ENCODE data around the gene DTX1. TPM values are rescaled to one million over a fixed set of nuclear protein-coding genes. Genes with fewer than 3 reads are reported as not detected.

Gene DTX1
- total and polyA plus RNA-seq, 2 of the 8 experiments (the other 6 are each of a cell fraction or from before 2014, with no cell fraction given): 4.7 to 6.9 TPM

DNA sequence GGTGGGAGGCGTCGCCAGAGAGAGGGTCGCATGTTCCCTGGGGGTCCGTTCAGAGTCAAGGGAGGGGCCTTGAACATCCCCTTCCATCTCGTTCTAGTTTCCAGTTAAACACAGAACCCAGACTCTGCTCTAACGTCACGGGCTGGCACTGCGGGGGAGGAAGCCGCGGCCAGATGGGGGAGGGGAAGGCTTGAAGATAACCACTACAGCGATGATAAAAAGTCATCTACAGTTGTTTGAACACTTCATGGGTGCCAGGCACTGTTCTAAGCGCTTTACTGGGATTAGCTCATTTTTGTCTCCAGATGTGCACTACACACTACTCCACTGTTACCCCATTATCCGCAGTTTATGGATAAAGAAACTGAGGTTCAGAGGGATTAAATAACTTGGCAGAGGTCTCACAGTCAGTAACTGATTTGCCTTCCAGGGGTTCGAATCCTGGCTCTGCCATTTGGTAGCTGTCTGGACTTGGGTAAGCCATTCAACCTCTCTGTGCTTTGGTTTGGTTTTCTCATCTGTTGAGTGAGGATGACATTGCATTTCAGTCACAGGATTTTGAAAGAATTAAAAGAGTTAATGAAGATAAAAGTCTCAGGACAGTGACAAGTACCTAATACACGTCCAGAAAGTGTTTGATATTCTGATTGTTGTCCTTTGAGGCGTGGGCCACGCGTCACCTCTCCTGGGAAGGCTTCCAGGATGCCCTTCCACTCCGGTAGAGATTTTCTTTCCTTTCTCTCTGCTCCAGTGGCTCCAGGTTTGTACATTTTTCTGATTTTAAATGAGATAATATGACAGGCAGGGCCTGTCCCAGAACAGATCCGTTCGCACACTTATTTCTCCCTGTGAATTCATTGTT, 79.8 kb downstream of the DTX1 start:
- Histone ChIP-seq H2BK20ac (ENCODE audit: low read length) (no peak overlapping the region), H3K79me2 (ENCODE audit: control insufficient read depth in 1 of 2, insufficient read depth in 2 of 2, low read length in 2 of 2) (no peaks in the 10 kb centered on the region), H3K27ac (ENCODE audit: low read depth, low read length) (no peak overlapping the region), H3K4ac (replicated peaks; ENCODE audit: insufficient read length, low read depth, low read length) (no peak overlapping the region), H3K56ac (replicated peaks; ENCODE audit: insufficient read length, low read depth, low read length) (no peak overlapping the region), H3K23ac (ENCODE audit: insufficient read length) (no peak overlapping the region), H3K36me3 (ENCODE audit: control insufficient read depth in 2 of 4, insufficient read depth in 4 of 4, low read length in 3 of 4) (no peaks in the 10 kb centered on the region), H3K14ac (ENCODE audit: insufficient read length) (no peak overlapping the region), H4K5ac (ENCODE audit: insufficient read length, low read depth, low read length) (no peak overlapping the region), H3K9ac (replicated peaks in 1 of 4; ENCODE audit: extremely low read depth in 1 of 4, low read depth in 3 of 4, low read length in 3 of 4) (no peak overlapping the region), H3K23me2 (ENCODE audit: low read depth, low read length) (peaks cover 12% of the 10 kb centered on the region; the same call in 1 of the 2 replicates), H3K4me1 (replicated peaks in 1 of 4; ENCODE audit: control insufficient read depth in 3 of 4, insufficient read depth in 4 of 4, low read length in 3 of 4) (peaks cover 0 to 13% (median 8%) of the 10 kb centered on the region in 4 experiments; a peak in 6 of 7 replicates), H2BK12ac (ENCODE audit: low read depth, low read length) (peak overlapping the region; percentile 31; the same call in 1 of the 2 replicates), H3K4me2 (ENCODE audit: insufficient read depth in 1 of 2, low read depth in 2 of 2, low read length in 2 of 2) (peak overlapping the region; percentile 75 to 79), H2BK5ac (ENCODE audit: low read depth, low read length) (no peak overlapping the region), H2AK5ac (ENCODE audit: low read depth, low read length) (no peak overlapping the region), H4K20me1 (replicated peaks in 1 of 2; ENCODE audit: control insufficient read depth in 1 of 2, insufficient read depth in 2 of 2, low read length in 2 of 2) (no peaks in the 10 kb centered on the region), H3K9me3 (ENCODE audit: insufficient read depth in 2 of 2, low read depth in 1 of 2, low read length in 1 of 2) (no peaks in the 10 kb centered on the region), H2BK15ac (ENCODE audit: low read length) (no peak overlapping the region), H4K91ac (replicated peaks; ENCODE audit: insufficient read length, low read length) (no peak overlapping the region), H4K8ac (ENCODE audit: extremely low read depth, insufficient read depth, low read length) (0 out of 2 replicates have a peak overlapping the region, but pooled peaks have one; percentile 46), H2BK120ac (replicated peaks; ENCODE audit: low read depth, low read length) (no peak overlapping the region), H3K27me3 (replicated peaks in 1 of 4; ENCODE audit: control insufficient read depth in 3 of 4, extremely low read depth in 1 of 4, insufficient read depth in 3 of 4, low read length in 3 of 4) (peaks cover 0 to 13% (median 6%) of the 10 kb centered on the region in 4 experiments; a peak in 5 of 7 replicates), H3K79me1 (ENCODE audit: low read depth, low read length) (no peaks in the 10 kb centered on the region), H2AFZ (ENCODE audit: low read length) (peak overlapping the region; percentile 47; the same call in 1 of the 2 replicates), H3K18ac (ENCODE audit: extremely low read depth, low read length) (peak overlapping the region; percentile 68; the same call in 1 of the 2 replicates), H3K4me3 (ENCODE audit: extremely low read depth in 1 of 4, insufficient read depth in 2 of 4, low read depth in 3 of 4, low read length in 4 of 4) (peak overlapping the region; percentile 36 to 62 (median 47))
- 39% methylated on average over 21 of the region's 21 CpGs; no CpG with 5 or more reads in 1 of the 2 experiments for WGBS, 2 experiments (ENCODE audit: extremely low coverage in 1 of 2, insufficient coverage in 1 of 2, insufficient read length in 1 of 2, insufficient replicate concordance in 2 of 2, low coverage in 1 of 2, low lambda C conversion rate in 2 of 2, missing lambda C conversion rate in 1 of 2)
- ChIA-PET CTCF (ENCODE audit: partially characterized antibody) (interaction anchor here (1.0 to 7.8 kb wide), 16 partner anchors 9 to 289 kb away, joined by 3 to 67 read pairs (median 10); partner anchors contain the start of gene CFAP73), POLR2A (ENCODE audit: partially characterized antibody) (interaction anchor here (0.6 to 5.9 kb wide), 2 partner anchors 18 to 55 kb away, joined by 3 to 35 read pairs; no protein-coding TSS in a partner anchor)
- peak in 1 of 2 experiments; percentile 71 for DNase-seq (ENCODE audit: low read depth in 1 of 2, low spot score in 2 of 2)
- no peak for FAIRE-seq
- TF ChIP-seq JUND (IDR thresholded peaks at IDR 0.05; ENCODE audit: low read length) (no peak), TBP (IDR thresholded peaks at IDR 0.05; ENCODE audit: low read depth, low read length) (no peak), CBX8 (IDR thresholded peaks at IDR 0.05; ENCODE audit: borderline replicate concordance, low read depth, low read length) (no peak), TEAD4 (IDR thresholded peaks at IDR 0.05; ENCODE audit: low read depth, low read length) (no peak), SIX5 (IDR thresholded peaks at IDR 0.05; ENCODE audit: low read depth, low read length) (no peak), RAD21 (IDR thresholded peaks at IDR 0.05 in 1 of 2, conservative IDR thresholded peaks at IDR 0.05 in 1 of 2; ENCODE audit: low read depth in 2 of 2, low read length in 2 of 2) (no peak), POLR2AphosphoS5 (IDR thresholded peaks at IDR 0.05; ENCODE audit: low read depth, low read length) (no peak), FOSL1 (IDR thresholded peaks at IDR 0.05; ENCODE audit: insufficient read depth, low read depth, low read length) (no peak)
- TF ChIP-seq, protein P1, sequence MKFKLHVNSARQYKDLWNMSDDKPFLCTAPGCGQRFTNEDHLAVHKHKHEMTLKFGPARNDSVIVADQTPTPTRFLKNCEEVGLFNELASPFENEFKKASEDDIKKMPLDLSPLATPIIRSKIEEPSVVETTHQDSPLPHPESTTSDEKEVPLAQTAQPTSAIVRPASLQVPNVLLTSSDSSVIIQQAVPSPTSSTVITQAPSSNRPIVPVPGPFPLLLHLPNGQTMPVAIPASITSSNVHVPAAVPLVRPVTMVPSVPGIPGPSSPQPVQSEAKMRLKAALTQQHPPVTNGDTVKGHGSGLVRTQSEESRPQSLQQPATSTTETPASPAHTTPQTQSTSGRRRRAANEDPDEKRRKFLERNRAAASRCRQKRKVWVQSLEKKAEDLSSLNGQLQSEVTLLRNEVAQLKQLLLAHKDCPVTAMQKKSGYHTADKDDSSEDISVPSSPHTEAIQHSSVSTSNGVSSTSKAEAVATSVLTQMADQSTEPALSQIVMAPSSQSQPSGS (IDR thresholded peaks at IDR 0.05; ENCODE audit: low read length): no peak
